Activated CD8-positive, alpha-beta T cell treated with anti-CD3 and anti-CD28 coated beads for 36 hours (primary cell): ENCODE measurements around the gene HES2. TPM values are rescaled to one million over a fixed set of nuclear protein-coding genes. Genes with fewer than 3 reads are reported as not detected.

Experiments
- ATAC-seq: fragments of 200-7000 bp; cut with Tn5 transposase; one replicate; pipeline ENCODE4 v1.10.0; 2021; ENCODE audit warnings: mild to moderate bottlenecking, moderate library complexity
- CTCF ChIA-PET: fragments of 350-600 bp; sonication (Branson Sonifier 250); formaldehyde crosslinking; loops from one replicate; lab custom pipeline; 2021; ENCODE audit warnings: antibody characterized with exemption; lab: Charles Lee
- POLR2A ChIA-PET: fragments of 350-600 bp; sonication (Branson Sonifier 250); formaldehyde crosslinking; loops from one replicate; lab custom pipeline; 2021; ENCODE audit warnings: antibody characterized with exemption; lab: Charles Lee
- DNase-seq: peaks from one replicate; pipeline ENCODE4 v3.0.0-alpha.2; 2020
- H3K27ac Mint-ChIP-seq: one replicate; pipeline ENCODE4 v1.8.0; 2021; ENCODE audit warnings: mild to moderate bottlenecking, mixed read lengths
- H3K27me3 Mint-ChIP-seq: one replicate; pipeline ENCODE4 v1.8.0; 2021; ENCODE audit warnings: mixed read lengths
- H3K36me3 Mint-ChIP-seq: one replicate; pipeline ENCODE4 v1.8.0; 2021; ENCODE audit warnings: low read depth, mixed read lengths
- H3K4me1 Mint-ChIP-seq: one replicate; pipeline ENCODE4 v1.8.0; 2021; ENCODE audit warnings: low read depth, mixed read lengths
- H3K4me3 Mint-ChIP-seq: one replicate; pipeline ENCODE4 v1.8.0; 2021; ENCODE audit warnings: mild to moderate bottlenecking, moderate library complexity, mixed read lengths
- H3K9me3 Mint-ChIP-seq: one replicate; pipeline ENCODE4 v1.8.0; 2021; ENCODE audit warnings: mixed read lengths
- CTCF ChIP-seq: fragments of 200-600 bp; IDR thresholded peaks from one replicate; pipeline ENCODE4 v1.8.0; 2022; ENCODE audit warnings: antibody characterized with exemption, mild to moderate bottlenecking
- intact Hi-C: fragments of 100-400 bp; cut with micrococcal nuclease; formaldehyde crosslinking; loops from one replicate; pipeline ENCODE4 v1.10.0; 2022
- total RNA-seq, 2 experiments: library from RNA; stranded (reverse); gene quantifications; one replicate each; pipeline ENCODE4 v1.2.3, GENCODE V29; 2021

HES2 gene
- total RNA-seq, 2 experiments from 2014 or later: 0.29 TPM; not detected in 1

GRCh38 chr1:6445062-6445763 lies 25.5 kb upstream of the HES2 start:
- CTCF ChIA-PET: interaction anchor here (0.7 to 1.6 kb wide), 4 partner anchors 9 to 45 kb away, joined by 3 to 8 read pairs (median 4); no protein-coding TSS in a partner anchor
- Mint-ChIP-seq H3K36me3 (no peaks in the 10 kb centered on the region), H3K27ac (no peak overlapping the region), H3K27me3 (peaks cover 46% of the 10 kb centered on the region), H3K9me3 (no peaks in the 10 kb centered on the region), H3K4me1 (peaks cover 23% of the 10 kb centered on the region), H3K4me3 (no peak overlapping the region)
- intact Hi-C loops: no loop called here
- POLR2A ChIA-PET: no interaction called here
- ATAC-seq: peak; percentile 37
- DNase-seq: peak; percentile 56
- peak; percentile 65 for TF ChIP-seq CTCF

- Mint-ChIP-seq H3K4me1 (peaks cover 18% of the 10 kb centered on the region), H3K9me3 (no peaks in the 10 kb centered on the region), H3K36me3 (no peaks in the 10 kb centered on the region), H3K27ac (no peak overlapping the region), H3K27me3 (peaks cover 42% of the 10 kb centered on the region), H3K4me3 (no peak overlapping the region)
- no peak for TF ChIP-seq CTCF
- intact Hi-C loops: no loop called here
- no peak for DNase-seq
- POLR2A ChIA-PET: no interaction called here
- CTCF ChIA-PET: interaction anchor here (1.1 kb wide), 2 partner anchors 10 to 21 kb away, joined by 4 read pairs; no protein-coding TSS in a partner anchor
- no peak for ATAC-seq
These were observed 24.7 kb upstream of the HES2 start for GRCh38 chr1:6444377-6444776.

GRCh38 chr1:6443339-6444115 lies 23.8 kb upstream of the HES2 start:
- Mint-ChIP-seq H3K27ac (no peak overlapping the region), H3K4me3 (no peak overlapping the region), H3K27me3 (peaks cover 41% of the 10 kb centered on the region), H3K4me1 (peaks cover 13% of the 10 kb centered on the region), H3K9me3 (no peaks in the 10 kb centered on the region), H3K36me3 (no peaks in the 10 kb centered on the region)
- no peak for TF ChIP-seq CTCF
- POLR2A ChIA-PET: no interaction called here
- CTCF ChIA-PET: interaction anchor here (0.9 to 1.1 kb wide), 2 partner anchors 11 to 44 kb away, joined by 3 to 4 read pairs; no protein-coding TSS in a partner anchor
- intact Hi-C loops: no loop called here
- ATAC-seq: no peak
- no peak for DNase-seq

- ChIA-PET CTCF (interaction anchor here (1.0 to 4.5 kb wide), 7 partner anchors 8 to 203 kb away, joined by 3 to 17 read pairs (median 5); no protein-coding TSS in a partner anchor), POLR2A (interaction anchor here (0.6 to 1.1 kb wide), 3 partner anchors 10 to 50 kb away, joined by 3 read pairs; partner anchors contain the start of gene PLEKHG5)
- peaks cover 9% of the 10 kb centered on the region for H3K4me1 Mint-ChIP-seq
- H3K27ac Mint-ChIP-seq: no peak overlapping the region
- TF ChIP-seq CTCF: no peak
- DNase-seq: no peak
- intact Hi-C loops: no loop called here
- no peak overlapping the region for H3K4me3 Mint-ChIP-seq
- no peak for ATAC-seq
- H3K27me3 Mint-ChIP-seq: peaks cover 37% of the 10 kb centered on the region
- H3K36me3 Mint-ChIP-seq: no peaks in the 10 kb centered on the region
- no peaks in the 10 kb centered on the region for H3K9me3 Mint-ChIP-seq
These were observed 21.9 kb upstream of the HES2 start for GRCh38 chr1:6441586-6441985.
